ENCODE data around the gene COG3. TPM values are rescaled to one million over a fixed set of nuclear protein-coding genes. Genes with fewer than 3 reads are reported as not detected.

Gene COG3
- total and polyA plus RNA-seq, 10 donors = 12.3 to 99.2 (median 32.5) TPM

- intact Hi-C loops (cut with DNase I; ENCODE audit: low total_unique reads) = no loop called here
- Histone ChIP-seq H3K9me3 (no peaks in the 10 kb centered on the region), H3K36me3 (peaks cover 0 to 26% (median 4%) of the 10 kb centered on the region in 6 donors), H3K27ac (no peak overlapping the region), H3K27me3 (replicated peaks in 1 of 7) (no peaks in the 10 kb centered on the region), H3K4me1 (no peaks in the 10 kb centered on the region), H3K4me3 (no peak overlapping the region)
- TF ChIP-seq POLR2AphosphoS5 (IDR thresholded peaks at IDR 0.05) = no peak
- no peak for TF ChIP-seq POLR2A (IDR thresholded peaks at IDR 0.05)
- TF ChIP-seq CTCF (IDR thresholded peaks at IDR 0.05 in 8 of 11, conservative IDR thresholded peaks at IDR 0.05 in 3 of 11) = no peak
- 88 to 96% (median 92%) methylated on average over 10 of the region's 10 CpGs for WGBS, 5 donors
- DNase-seq = no peak
Measured at GRCh38 chr13:45540864-45541263, 76.1 kb downstream of the COG3 start.

- WGBS, 5 donors = 87 to 96% (median 91%) methylated on average over 3 to 11 of the region's 11 CpGs
- TF ChIP-seq POLR2AphosphoS5 (IDR thresholded peaks at IDR 0.05) (no peak), POLR2A (IDR thresholded peaks at IDR 0.05) (no peak), CTCF (IDR thresholded peaks at IDR 0.05 in 8 of 11, conservative IDR thresholded peaks at IDR 0.05 in 3 of 11) (no peak)
- Histone ChIP-seq H3K27ac (no peak overlapping the region), H3K27me3 (replicated peaks in 1 of 7) (no peaks in the 10 kb centered on the region), H3K9me3 (no peaks in the 10 kb centered on the region), H3K4me3 (no peak overlapping the region), H3K4me1 (no peaks in the 10 kb centered on the region), H3K36me3 (peaks cover 0 to 16% (median 0%) of the 10 kb centered on the region in 6 donors)
- no peak for DNase-seq
- intact Hi-C loops (cut with DNase I; ENCODE audit: low total_unique reads) = no loop called here
Measured at GRCh38 chr13:45541806-45542205, 77.1 kb downstream of the COG3 start.

- TF ChIP-seq POLR2A (IDR thresholded peaks at IDR 0.05) (no peak), CTCF (IDR thresholded peaks at IDR 0.05 in 8 of 11, conservative IDR thresholded peaks at IDR 0.05 in 3 of 11) (no peak), POLR2AphosphoS5 (IDR thresholded peaks at IDR 0.05) (no peak)
- Histone ChIP-seq H3K4me3 (no peak overlapping the region), H3K27ac (no peak overlapping the region), H3K36me3 (peaks cover 0 to 13% (median 0%) of the 10 kb centered on the region in 6 donors), H3K4me1 (no peaks in the 10 kb centered on the region), H3K27me3 (replicated peaks in 1 of 7) (peaks cover 0 to 3% (median 0%) of the 10 kb centered on the region in 7 donors), H3K9me3 (no peaks in the 10 kb centered on the region)
- intact Hi-C loops (cut with DNase I; ENCODE audit: low total_unique reads) = no loop called here
- 77 to 94% (median 82%) methylated on average over 8 of the region's 8 CpGs for WGBS, 5 donors
- no peak for DNase-seq
Measured at GRCh38 chr13:45542391-45542790, 77.7 kb downstream of the COG3 start.

- DNase-seq = no peak
- Histone ChIP-seq H3K9me3 (no peaks in the 10 kb centered on the region), H3K27me3 (replicated peaks in 1 of 7) (peaks cover 0 to 8% (median 0%) of the 10 kb centered on the region in 7 donors), H3K4me1 (no peaks in the 10 kb centered on the region), H3K27ac (no peak overlapping the region), H3K4me3 (no peak overlapping the region), H3K36me3 (peaks cover 0 to 8% (median 0%) of the 10 kb centered on the region in 6 donors)
- TF ChIP-seq POLR2A (IDR thresholded peaks at IDR 0.05) (no peak), CTCF (IDR thresholded peaks at IDR 0.05 in 8 of 11, conservative IDR thresholded peaks at IDR 0.05 in 3 of 11) (no peak), POLR2AphosphoS5 (IDR thresholded peaks at IDR 0.05) (no peak)
- intact Hi-C loops (cut with DNase I; ENCODE audit: low total_unique reads) = no loop called here
- 82 to 92% (median 89%) methylated on average over 3 to 5 of the region's 5 CpGs for WGBS, 5 donors
Measured at GRCh38 chr13:45542878-45543277, 78.1 kb downstream of the COG3 start.
